Midbrain (tissue), 1 donor: ENCODE measurements around the gene FMOD.
"Not testable (repeated sequence)": the region's sequence is repeated elsewhere in the genome, so short reads cannot be mapped to it uniquely, and the experiment has no call there.

Experiments used
- DNase-seq: peaks from one replicate; lab custom pipeline; 2025; lab: John Stamatoyannopoulos, UW

Gene FMOD

GRCh38 chr1:203326830-203327683, 23.9 kb downstream of the FMOD start:
- peak; percentile 93 for DNase-seq

GRCh38 chr1:203325418-203326091, 25.4 kb downstream of the FMOD start:
- DNase-seq, result peak; percentile 76

GRCh38 chr1:203325026-203325417, 25.9 kb downstream of the FMOD start:
- DNase-seq, result no peak

GRCh38 chr1:203324105-203325025, 26.6 kb downstream of the FMOD start:
- DNase-seq, result peak; percentile 32

- peak; percentile 26 for DNase-seq
Observed at GRCh38 chr1:203323587-203323986, 27.3 kb downstream of the FMOD start.

- peak; percentile 28 for DNase-seq
Observed at GRCh38 chr1:203322500-203323179, 28.3 kb downstream of the FMOD start.

- no peak for DNase-seq
Observed at GRCh38 chr1:203321273-203322052, 29.5 kb downstream of the FMOD start.

GRCh38 chr1:203320591-203321272, 30.2 kb downstream of the FMOD start:
- DNase-seq, result peak; percentile 18

- no peak for DNase-seq
Observed at GRCh38 chr1:203318229-203318517, 32.7 kb downstream of the FMOD start.

GRCh38 chr1:203317429-203318228, 33.3 kb downstream of the FMOD start:
- DNase-seq, result no peak

- DNase-seq, result no peak
Observed at GRCh38 chr1:203316626-203317093, 34.3 kb downstream of the FMOD start.

- DNase-seq, result not testable (repeated sequence)
Observed at GRCh38 chr1:203314025-203314759, 36.7 kb downstream of the FMOD start.

GRCh38 chr1:203311368-203312301, 39.3 kb downstream of the FMOD start:
- DNase-seq, result no peak

GRCh38 chr1:203308923-203309331, 42.0 kb downstream of the FMOD start:
- peak; percentile 13 for DNase-seq

GRCh38 chr1:203308328-203308922, 42.5 kb downstream of the FMOD start:
- DNase-seq, result peak; percentile 38

GRCh38 chr1:203307641-203308126, 43.2 kb downstream of the FMOD start:
- no peak for DNase-seq

- peak; percentile 55 for DNase-seq
Observed at GRCh38 chr1:203306965-203307541, 43.9 kb downstream of the FMOD start.
